AG20443 (cell line): Measurements from ENCODE around the gene LPIN1.
"Not testable (repeated sequence)": the region's sequence is repeated elsewhere in the genome, so short reads cannot be mapped to it uniquely, and the experiment has no call there.

ENCODE experiments used
- DNase-seq: peaks from one replicate; pipeline ENCODE4 v3.0.0; 2012; ENCODE audit warnings: low spot score, mixed read lengths

LPIN1 gene

DNA sequence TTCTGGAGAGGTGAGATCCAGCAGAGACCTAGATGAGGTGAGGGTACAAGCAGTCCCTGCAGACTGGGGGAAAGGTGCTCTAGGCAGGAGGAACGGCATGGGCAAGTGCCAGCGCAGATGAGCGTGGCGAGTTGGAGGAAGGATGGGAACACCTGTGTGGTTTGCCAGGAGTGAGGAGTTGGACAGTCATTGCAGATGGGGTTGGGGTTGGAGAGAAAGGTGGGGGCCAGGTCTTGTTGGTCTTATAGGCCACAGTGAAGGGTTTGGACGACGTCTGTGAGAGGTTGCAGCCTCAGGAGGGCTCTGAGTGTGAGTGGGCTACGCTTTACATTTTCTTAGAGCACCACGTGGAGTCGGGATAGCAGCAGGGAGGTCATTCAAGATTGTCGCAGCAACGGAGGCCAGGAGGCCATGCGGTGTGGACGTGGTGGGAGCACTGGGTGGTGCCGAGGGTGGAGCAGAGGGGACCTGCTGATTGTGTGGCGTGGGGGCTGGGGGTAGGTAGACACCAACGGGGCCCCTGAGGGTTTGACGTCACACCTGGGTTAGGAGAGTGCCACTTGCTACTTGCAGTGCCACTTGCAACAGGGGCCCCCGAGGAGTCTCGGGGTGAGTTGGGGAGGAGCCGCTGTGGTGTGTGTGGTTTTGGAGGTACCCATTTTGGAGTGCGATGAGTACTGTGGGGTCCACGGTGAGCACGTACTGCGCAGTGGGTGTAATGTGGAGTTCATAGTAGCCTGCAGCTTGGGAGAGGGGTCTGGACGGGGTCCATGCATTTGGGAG lies 66.2 kb downstream of the LPIN1 start:
- DNase-seq: no peak

DNA sequence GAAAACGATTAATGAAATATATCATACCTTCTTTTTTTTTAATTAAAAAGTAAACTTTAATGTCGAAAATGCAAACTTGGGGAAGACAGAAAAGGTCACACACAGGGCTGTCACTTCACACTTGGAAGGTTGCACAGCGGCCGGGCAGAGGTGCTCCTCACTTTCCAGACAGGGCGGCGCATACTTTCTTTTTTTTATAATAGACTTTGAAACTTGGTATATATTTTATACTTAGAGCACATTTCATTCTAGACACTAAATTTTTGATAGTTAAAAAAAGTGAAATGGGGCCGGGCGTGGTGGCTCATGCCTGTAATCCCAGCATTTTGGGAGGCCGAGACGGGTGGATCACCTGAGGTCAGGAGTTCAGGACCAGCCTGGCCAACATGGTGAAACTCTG lies 66.9 kb downstream of the LPIN1 start:
- DNase-seq: not testable (repeated sequence)

DNA sequence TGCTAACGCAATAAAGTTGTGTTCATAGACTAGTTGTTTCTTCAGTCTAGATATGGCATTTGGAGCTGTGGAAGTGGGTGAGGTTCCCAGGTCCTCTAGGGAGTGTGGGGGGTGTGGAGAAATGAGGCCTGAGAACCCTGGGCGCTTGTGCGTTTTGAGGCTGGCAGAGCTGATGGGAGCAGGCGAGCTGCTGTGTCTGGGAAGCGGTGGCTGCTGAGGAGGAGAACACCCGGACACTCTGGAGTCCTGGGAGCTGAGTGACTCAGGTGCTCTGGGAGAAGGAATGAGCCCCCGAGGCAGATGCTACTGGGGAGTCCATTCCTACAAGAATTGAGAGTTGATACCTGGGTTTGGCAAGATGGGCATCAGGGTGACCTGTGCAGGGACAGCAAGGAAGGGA lies 67.5 kb downstream of the LPIN1 start:
- DNase-seq: no peak

DNA sequence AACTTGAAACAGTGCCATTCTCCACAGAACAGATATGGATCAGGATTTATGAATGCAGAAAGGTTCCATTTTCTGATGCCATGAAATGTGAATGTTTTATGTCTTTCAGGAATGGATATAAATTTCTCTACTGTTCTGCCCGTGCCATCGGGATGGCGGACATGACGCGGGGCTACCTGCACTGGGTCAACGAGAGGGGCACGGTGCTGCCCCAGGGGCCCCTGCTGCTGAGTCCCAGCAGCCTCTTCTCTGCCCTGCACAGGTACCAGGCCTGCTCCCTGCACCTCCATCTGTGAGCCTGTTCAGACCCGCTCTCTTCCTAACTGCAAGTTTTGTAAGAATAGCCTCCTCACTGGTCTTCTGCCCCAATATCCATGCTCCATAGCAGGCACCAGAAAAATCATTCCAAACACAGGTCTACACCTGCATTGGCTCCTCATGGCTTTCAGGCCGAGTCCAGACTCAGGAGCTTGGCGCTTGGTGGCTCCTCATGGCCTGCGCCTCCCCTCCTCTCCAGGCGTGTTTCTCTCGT lies 68.6 kb downstream of the LPIN1 start:
- no peak for DNase-seq

DNA sequence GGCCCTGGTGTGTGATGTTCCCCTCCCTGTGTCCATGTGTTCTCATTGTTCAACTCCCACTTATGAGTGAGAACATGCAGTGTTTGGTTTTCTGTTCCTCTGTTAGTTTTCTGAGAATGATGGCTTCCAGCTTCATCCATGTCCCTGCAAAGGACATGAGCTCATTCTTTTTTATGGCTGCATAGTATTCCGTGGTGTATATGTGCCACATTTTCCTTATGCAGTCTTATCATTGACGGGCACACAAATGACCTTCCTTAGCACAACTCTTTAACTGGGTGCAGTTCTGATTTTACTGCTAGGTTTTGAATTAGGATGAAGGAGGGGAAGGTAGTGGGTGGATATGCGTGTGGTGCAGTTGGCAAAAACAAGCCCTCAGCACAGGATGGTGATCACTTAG lies 70.5 kb downstream of the LPIN1 start:
- not testable (repeated sequence) for DNase-seq

DNA sequence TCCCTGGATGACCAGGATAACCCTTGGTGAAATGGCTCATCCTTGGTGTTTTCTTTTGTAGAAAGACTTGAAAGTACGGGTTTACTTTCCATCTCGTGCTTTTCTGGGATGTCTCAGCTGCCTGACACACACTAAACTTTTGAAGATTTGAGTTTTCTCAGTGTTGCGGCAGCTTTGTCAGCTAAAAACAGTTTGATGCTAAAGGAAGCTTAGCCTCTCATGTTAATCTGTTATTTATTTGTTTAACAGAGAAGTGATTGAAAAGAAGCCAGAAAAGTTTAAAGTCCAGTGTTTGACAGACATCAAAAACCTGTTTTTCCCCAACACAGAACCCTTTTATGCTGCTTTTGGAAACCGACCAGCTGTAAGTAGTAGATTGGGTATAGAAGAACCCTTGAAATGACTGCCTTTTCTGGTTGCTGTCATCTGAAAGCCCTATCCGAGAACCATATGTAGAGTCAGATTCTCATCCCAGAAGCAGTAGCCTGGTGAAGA lies 72.8 kb downstream of the LPIN1 start:
- no peak for DNase-seq

DNA sequence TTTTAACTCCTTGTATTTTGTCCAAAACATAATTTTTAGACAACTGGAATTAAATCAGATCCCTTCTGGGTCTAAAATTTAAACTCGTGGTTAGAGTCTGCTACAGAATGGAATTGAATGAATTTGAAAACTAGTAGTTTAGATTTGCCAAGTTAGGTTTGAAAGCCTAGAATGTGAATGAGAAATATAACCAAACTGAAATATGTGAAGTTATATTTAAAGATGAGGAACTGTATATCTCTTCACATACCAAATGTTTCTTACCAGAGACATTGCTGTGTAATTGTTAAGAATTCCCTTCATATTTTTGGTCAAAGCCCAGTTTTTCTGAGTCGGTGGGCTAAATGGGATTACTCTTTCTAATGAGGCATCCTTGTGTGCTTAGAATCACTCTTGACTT lies 74.2 kb downstream of the LPIN1 start:
- DNase-seq: no peak

DNA sequence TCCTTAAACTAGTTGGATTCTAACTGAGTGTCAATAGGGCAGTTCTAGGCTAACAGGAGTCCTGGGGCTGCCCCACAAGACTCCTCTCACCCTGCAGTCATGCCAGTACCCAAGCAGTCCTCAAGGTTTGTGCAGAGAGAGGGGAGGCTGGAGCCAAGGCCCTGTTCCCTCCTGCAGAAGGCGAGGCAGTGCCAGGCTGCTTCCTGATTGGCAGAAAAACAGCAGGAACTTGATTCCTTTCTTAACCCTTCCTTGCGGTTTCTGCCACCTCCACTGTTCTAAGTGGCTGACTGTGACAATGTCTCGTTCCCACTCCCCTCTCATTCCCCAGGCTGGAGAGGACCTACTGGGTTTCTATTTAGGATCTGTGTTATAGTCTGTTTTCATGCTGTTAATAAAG lies 75.3 kb downstream of the LPIN1 start:
- DNase-seq: no peak

DNA sequence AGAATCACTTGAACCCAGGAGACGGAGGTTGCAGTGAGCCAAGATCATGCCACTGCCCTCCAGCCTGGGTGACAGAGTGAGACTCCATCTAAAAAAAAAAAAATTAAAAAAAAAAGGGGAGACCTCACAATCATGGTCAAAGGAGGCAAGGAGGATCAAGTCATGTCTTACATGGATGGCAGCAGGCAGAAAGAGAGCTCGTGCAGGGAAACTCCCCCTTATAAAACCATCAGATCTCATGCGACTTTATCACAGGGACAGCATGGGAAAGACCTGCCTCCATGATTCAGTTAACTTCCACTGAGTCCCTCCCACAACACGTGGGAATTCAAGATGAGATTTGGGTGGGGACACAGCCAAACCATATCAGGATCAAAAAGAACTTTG lies 75.9 kb downstream of the LPIN1 start:
- DNase-seq: not testable (repeated sequence)

DNA sequence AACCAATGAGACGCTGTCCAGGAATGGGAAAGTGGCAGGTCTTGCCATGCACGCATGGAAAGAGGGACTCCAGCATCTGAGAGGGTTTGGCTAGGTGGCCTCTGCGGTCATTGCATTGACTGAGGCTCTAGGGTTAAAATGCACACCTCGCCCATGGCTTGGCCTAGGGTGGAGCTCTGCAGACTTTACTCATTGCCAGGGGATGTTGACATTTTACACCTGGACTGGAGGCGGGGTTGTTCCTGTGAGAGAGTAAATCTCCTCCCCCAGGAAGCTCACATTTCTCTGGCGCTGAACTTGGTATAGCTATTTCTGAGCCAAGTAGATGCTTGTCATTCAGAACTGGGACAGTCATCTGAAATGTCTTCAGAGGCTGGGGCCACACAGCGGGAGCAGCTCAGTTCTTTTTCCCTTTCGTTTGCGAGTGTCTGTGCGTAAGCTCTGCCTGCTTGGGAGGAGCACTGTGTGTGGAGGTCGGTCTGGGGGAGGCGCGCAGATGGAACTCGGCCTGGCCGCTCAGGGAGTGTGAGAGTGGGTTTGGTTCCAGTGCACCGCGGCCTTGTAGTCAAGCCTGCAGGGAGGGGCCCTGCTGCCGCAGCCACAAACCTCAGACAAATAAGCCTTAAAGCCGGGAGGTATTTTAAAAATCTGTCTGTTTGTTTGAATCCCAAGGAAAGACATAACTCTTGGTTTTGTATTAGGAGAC lies 76.5 kb downstream of the LPIN1 start:
- DNase-seq: no peak

DNA sequence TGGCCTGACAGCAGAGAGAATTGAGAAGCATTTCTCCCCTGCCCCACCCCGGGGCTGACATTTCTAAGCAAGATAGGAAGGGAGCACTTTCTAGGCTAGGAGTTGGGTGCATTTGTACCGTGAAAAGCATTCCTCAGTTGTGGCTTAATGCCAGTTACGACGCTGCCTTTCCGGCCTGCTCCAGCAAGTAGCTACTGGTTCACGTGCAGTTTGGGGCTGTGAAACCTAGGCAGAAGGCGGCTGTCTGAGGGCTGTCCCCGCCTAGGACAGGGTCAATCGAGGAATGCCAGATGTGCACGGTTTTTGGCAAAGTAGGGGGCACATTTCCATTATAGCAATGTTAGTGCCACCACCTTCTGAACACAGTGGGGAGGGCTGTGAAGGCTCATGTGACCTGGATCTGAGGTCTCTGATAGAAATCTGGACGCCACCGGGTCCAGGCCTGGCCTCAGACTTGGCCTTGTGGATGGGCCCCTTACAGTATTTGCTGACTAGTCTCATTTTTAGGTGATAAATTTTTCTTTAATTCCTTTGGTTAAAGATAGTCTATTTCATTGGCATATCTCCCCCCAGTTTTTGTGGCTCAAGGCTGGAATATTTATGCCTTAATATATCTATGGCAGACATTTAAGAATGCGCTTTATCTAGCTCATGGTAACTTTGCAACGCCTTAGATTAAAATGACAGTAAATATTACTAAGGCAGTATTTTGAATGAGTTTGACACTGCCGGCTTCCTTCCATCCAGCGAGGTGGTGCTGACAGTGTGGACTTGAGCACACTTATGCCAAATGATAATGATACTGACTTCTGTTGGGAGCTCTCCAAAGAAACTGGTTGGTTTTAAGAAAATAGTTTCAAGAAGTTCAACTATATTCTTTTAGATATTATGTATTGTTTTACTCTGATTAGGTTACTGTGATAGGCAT lies 78.7 kb downstream of the LPIN1 start:
- DNase-seq: no peak

DNA sequence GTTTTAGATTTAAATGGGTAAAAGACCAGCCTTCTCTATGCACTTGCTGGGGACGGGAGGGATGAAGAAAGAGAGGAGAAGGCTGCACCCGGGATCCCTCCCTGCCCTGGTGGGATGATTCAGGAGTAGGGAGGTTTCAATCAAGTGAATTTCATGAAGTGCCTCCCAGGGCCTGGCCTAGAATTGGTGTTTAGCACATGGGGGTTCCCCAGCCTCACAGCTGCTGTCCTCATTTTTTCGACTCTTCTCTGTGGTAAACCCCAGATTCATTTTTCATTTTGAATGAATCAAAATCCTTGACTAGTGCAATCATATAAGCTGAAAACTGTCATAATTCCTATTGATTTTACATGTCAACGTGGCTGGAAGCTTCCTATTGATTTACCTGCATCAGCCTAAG lies 81.1 kb downstream of the LPIN1 start:
- no peak for DNase-seq

DNA sequence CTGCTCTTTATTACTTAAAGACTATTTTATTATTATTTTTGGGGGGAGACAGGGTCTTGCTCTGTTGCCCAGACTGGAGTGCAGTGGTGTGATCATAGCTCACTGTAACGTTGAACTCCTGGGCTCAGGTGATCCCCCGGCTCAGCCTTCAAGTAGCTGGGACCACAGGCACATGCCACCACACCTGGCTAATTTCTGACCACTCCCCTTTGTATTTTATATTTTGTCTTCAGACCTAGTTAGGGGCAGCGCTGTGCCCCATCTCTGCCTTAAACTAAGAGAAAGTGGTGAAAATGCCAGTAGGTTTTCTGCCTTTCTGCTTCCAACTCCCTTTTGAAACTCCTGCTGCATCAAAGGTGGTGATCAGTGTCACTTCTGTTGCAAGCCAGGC lies 82.5 kb downstream of the LPIN1 start:
- DNase-seq: no peak

DNA sequence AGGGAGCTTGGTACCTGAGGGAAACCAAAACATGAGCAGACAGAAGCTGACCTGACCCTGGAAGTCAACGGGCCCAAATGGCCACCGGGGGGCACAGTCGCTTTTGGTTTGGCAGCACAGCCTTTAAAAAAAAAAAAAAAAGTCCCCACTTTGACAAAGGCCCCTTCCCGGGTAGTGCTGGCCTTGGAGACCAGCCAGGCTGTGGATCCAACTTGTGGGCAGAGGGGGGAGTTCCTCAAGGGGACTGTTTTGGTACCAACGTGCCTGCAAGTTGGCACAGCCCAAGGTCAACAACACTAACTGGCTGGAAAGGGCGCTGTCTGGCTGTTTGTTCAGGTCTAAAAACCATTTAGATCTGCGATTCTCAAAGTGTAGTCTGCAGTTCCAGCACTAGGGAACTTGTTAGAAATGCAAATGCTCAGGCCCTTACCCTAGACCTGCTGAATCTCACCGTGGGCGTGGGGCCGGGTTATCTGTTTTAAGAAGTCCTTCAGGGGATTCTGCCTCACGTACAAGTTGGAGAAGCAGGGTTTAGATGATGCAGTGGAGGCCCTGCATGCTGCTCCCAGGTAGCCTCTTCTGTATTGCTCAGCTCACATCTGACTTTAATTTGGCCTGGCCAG lies 83.0 kb downstream of the LPIN1 start:
- peak; percentile 66 for DNase-seq

DNA sequence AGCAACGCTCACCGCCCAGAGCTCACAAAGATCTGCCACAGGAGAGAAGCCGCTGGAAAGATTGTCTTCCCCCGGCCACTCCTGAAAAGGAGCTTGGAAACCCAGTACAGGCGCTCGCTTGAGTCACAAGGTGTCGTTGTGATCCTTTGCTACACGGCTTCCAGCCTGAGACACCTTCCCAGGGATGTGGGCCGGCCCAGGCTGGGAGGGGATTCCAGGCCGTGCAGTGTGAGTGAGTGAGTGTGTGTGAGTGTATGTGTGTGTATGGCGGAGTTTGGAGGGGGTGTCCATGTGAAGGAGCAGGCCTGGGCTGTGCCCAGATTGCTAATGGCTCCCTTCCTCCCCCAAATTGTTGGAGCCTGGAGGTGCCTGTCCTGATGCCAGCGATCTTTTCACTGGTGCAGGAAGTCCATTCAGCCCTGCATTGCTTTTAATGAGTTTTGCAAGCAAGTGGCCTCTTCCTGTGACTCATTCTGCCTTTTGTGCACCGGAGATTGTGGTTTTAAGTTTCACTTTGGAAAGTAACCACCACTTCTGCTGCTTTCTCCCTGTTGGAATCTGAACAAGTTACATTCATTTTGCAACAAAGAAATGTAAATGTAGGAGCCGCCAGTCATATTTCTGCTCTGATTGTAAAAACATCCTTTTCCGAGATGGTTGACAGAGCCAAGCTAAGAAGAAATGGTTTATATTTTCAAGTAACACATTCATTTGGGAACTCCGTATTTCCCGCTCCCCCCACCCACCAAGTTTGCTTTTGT lies 83.7 kb downstream of the LPIN1 start:
- peak; percentile 89 for DNase-seq

DNA sequence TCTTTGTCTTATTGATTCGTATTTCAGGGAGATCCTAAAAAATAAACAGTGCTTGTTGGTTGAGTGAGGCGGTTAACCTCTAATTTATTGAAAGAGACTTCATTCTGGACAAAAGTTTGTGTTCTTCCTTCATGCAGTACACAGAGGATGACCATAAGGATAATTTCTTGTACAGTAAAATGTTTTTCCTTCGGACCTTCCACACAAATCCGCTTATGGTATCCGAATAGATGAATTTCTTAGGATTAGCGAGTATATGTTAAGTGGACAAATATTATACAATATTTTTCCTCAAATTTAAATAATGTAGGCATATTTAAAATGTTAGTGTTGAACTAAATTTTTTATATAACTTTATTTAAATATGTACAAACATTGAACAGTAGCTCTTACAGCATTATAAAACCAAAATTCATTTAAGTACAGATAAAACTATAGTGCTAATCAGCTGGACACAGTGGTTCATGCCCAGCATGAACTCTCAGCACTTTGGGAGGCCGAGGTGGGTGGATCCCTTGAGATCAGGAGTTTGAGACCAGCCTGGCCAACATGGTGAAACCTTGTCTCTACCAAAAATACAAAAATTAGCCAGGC lies 84.4 kb downstream of the LPIN1 start:
- no peak for DNase-seq

DNA sequence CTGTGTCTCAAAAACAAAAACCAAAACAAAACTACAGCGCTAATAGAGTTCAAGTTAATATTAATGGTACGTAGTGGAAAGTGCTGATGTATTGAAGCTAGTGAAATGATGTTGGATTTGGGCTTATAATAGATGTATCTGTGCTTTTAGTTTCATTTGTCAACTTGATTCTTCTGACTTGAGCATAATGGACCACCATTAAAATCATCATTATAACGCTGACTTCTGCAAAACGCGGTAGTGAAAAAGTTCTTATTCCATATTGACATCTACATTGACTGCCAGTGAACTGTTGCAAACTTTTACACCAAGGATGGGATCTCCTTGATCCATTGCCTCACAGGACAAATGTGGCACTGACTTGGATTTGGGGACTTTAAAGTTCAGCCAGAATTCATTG lies 85.0 kb downstream of the LPIN1 start:
- no peak for DNase-seq

DNA sequence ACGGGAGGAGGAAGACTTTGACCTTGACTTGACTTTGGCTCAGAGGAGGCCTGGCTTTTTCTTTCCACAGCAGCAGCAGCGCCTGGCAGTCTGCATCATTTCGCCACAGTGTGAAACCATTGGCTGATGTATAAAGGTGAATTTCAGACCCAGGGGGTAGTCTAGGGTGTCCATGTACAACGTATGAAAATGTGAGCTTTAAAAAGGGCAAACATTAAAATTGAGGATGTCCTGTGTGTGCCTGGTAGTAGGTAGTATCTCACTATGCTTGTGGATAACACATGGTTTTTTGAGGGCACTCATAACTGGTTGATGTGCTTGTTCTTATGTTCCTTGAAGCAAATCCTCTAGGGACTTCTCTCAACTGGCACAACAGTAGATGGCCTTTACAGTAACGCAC lies 86.1 kb downstream of the LPIN1 start:
- no peak for DNase-seq

DNA sequence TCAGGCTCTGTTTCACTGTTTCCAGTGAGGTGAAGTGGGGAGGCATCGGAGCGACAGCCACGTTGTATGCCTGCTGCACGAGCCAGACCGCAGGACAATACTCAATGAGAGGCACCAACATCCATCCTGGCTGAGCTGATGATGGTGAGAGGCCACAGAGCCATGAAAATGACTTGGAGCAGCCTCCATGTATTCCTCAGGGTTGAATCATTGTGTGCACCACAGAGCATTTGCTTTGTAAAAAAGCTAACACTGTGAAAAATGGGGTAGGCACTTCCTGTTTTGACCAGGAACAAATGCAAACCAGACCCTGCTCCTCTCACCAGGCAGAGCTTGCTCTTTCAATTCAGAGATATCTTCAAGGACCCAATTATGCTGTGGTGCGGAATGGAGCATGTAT lies 87.2 kb downstream of the LPIN1 start:
- peak; percentile 85 for DNase-seq

DNA sequence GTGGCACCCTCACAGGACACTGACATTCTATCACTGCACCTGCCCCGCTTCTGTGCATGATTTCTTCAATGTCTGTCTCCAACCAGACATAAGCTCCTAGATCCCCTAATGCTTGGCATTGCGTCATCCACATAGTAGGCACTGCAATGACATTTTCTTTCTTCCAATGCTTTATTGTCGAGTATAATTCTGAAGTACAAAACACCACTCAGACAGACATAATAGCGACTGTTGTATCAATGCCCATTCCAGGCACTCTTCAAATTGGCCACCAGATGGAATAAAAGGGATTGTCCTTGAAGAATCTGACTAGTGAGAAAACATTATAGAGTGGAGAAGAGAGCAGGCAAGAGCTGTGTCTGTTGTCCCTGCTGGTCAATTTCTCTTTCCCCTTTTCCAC lies 89.0 kb downstream of the LPIN1 start:
- DNase-seq: no peak
